Right ventricle myocardium superior (tissue), 1 donor: ENCODE data around the gene ABCA5. TPM values are rescaled to one million over a fixed set of nuclear protein-coding genes. Genes with fewer than 3 reads are reported as not detected.
A peak's percentile ranks its signal among the peaks of the same experiment; 100 is the strongest.

ENCODE experiments used
- ATAC-seq: fragments of 200-7000 bp; cut with Tn5 transposase; one replicate; pipeline ENCODE4 v1.9.1; 2020; ENCODE audit warnings: mild to moderate bottlenecking; ENCODE audit not compliant: poor library complexity
- DNase-seq: peaks from one replicate; pipeline ENCODE4 v3.0.0-alpha.2; 2020
- intact Hi-C: fragments of 100-400 bp; cut with DNase I; formaldehyde crosslinking; loops from one replicate; pipeline ENCODE4 v1.11.2; 2022
- long read RNA-seq: library from polyadenylated mRNA; unstranded; transcript quantifications from one replicate; pipeline ENCODE4 v2.0.0, GENCODE V29; 2021
- total RNA-seq: library from RNA; stranded (reverse); fragmentation: NEBNext Ultra II Directional; extraction: Animal tissue kit (Norgen Biotek cat#: 25700); gene quantifications from one replicate; pipeline ENCODE4 v1.2.1, GENCODE V29; 2021
- donor health status: DM: no; HTN: yes; CAD: no; lungs with severe emphysema.

ABCA5 gene, protein sequence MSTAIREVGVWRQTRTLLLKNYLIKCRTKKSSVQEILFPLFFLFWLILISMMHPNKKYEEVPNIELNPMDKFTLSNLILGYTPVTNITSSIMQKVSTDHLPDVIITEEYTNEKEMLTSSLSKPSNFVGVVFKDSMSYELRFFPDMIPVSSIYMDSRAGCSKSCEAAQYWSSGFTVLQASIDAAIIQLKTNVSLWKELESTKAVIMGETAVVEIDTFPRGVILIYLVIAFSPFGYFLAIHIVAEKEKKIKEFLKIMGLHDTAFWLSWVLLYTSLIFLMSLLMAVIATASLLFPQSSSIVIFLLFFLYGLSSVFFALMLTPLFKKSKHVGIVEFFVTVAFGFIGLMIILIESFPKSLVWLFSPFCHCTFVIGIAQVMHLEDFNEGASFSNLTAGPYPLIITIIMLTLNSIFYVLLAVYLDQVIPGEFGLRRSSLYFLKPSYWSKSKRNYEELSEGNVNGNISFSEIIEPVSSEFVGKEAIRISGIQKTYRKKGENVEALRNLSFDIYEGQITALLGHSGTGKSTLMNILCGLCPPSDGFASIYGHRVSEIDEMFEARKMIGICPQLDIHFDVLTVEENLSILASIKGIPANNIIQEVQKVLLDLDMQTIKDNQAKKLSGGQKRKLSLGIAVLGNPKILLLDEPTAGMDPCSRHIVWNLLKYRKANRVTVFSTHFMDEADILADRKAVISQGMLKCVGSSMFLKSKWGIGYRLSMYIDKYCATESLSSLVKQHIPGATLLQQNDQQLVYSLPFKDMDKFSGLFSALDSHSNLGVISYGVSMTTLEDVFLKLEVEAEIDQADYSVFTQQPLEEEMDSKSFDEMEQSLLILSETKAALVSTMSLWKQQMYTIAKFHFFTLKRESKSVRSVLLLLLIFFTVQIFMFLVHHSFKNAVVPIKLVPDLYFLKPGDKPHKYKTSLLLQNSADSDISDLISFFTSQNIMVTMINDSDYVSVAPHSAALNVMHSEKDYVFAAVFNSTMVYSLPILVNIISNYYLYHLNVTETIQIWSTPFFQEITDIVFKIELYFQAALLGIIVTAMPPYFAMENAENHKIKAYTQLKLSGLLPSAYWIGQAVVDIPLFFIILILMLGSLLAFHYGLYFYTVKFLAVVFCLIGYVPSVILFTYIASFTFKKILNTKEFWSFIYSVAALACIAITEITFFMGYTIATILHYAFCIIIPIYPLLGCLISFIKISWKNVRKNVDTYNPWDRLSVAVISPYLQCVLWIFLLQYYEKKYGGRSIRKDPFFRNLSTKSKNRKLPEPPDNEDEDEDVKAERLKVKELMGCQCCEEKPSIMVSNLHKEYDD (N-terminal part only)
- total RNA-seq = 20.2 TPM
- long read RNA-seq, full-length matches to known transcripts = 2 of 7 reads
- long read RNA-seq, partial matches to known transcripts = 4 of 7 reads
- long read RNA-seq, other reads (novel, unspliced or antisense) = 1 of 7 reads

DNA sequence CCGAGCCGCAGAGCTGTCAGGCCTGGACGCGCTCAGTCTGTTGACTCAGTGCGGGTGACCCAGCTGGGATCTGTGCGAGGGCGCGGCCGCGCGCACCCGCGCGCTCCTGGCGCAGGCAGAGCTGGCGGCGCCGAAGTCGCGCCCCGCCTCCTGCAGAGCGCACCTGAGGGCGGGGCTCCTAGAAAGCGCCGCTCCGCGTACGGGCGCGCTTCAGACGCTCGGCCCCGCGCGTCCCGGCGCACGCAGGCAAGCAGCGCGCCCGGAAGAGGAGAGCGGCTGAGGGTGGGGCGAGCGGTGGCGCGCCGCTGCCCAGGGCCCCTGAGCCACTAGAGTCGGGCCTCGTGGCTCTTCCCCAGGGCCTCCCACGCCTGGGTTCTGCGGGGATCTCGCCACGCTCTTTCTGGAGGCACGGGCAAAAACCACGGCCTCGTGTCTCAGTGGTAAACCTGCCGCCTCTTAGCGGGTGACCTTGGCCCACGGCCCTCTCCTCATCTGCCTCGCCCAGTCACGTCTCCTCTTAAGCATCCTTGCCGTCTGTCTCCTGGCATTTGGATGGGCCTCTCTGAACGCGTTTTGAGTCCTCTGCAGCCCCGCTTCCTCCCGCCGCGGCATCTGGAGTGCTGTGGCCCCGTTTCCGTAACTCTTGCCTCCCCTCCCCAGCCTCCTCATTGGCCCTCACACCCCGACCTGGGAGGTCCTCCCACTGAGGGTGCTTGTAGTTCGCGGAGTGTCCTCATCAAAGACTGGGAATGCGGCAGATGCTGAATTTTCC, at the start of gene ABCA5:
Gene ABCA5 (minus strand): TSS at position 74 of the 772 bp plus-strand sequence. CDS start 12,718 bp downstream, outside the sequence.
- intact Hi-C loops = no loop called here
- ATAC-seq (peak; percentile 97), DNase-seq (peak; percentile 93)

- no peak for ATAC-seq
Observed at GRCh38 chr17:69375229-69375628, 48.3 kb upstream of the ABCA5 start.

DNA sequence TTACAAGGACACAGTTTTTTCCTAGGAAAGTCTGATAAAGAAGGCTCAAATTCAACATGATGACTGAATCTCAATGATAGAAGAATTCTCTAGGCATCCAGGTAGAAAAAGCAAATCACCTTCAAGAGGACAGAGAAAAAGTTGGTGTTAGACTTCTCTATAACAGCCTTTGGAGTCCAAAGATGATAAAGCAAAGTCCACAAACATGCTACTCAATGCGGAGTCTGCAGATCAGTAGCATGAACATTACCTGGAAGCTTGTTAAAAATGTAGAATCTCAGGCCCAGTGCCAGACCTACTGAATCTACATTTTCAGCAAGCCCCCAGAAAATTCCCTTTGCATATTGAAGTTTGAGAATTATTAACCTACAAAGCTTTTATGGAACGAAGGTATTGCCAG, 46.1 kb upstream of the ABCA5 start:
- ATAC-seq = no peak
- intact Hi-C loops = no loop called here

More at GRCh38 chr17:69375229-69375628, 48.3 kb upstream of the ABCA5 start:
- intact Hi-C loops = no loop called here
- no peak for DNase-seq

DNA sequence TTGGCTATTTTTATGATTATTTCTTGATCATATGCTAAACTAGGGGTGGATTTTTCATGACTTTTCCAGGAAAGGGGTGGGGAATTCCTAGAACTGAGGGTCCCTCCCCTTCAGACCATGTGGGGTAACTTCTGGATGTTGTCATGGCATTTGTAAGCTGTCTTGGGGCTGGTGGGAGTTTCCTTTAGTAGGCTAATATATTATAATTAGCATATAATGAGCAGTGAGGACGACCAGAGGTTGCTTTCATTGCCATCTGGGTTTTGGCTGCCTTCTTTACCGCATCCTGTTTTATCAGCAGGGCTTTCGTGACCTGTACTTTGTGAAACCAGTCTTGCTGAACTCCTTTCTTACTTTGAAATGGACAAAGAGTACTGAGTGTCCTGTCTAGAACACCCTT, 40.4 kb upstream of the ABCA5 start:
- intact Hi-C loops = no loop called here
- ATAC-seq = no peak
- no peak for DNase-seq

More for the DNA sequence above, 46.1 kb upstream of the ABCA5 start:
- no peak for DNase-seq

DNA sequence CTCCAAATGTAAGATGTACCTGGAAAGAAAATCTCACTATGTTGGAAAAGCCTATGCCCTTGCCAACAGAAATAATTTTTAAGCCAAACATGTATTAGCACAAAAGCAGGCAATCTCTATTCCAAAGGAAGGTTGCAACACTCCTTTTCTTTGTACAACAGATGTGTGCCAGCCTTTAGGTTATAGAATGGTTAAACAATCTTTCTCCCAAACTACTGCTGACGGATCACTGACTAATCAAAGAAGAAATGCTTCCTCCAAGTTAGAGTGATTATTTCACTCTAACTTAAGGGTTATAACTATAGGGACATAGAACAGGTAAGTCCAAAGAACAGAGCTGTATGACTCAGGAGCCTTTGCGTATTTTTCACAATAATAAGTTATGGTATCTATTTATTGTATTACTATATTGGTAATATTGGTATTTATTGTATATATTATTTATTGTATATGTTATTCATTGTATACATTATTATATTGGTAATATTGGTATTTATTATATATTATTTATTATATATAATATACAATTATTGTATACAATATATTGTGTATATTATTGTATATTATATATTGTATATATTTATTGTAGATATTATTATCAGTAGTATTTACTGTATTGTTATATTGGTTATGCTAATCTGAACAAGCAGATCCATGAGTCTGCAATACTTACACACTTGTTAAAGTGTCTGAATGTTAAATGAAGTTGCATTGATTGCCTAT, 36.7 kb upstream of the ABCA5 start:
- intact Hi-C loops = no loop called here
- no peak for DNase-seq
- ATAC-seq = no peak

DNA sequence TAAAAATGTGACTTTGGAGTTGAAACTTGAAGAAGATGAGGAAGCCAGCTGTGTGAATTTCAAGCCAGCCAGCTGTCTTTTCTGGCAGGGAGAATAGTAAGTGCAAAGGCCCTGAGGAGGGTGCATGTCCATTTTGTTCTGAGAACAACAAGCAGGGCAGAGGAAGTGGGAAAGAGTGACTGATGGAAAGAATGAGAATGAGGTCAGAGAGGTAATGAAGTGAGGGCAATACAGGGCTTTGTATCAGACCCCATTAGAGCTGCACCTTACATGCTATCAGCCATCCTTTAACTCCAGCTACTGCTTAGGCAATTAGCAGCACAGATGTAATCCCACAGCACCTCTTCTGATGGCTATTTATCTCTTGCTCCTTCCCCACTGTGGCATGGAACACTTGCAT, 34.2 kb upstream of the ABCA5 start:
- ATAC-seq = no peak
- no peak for DNase-seq
- intact Hi-C loops = no loop called here

DNA sequence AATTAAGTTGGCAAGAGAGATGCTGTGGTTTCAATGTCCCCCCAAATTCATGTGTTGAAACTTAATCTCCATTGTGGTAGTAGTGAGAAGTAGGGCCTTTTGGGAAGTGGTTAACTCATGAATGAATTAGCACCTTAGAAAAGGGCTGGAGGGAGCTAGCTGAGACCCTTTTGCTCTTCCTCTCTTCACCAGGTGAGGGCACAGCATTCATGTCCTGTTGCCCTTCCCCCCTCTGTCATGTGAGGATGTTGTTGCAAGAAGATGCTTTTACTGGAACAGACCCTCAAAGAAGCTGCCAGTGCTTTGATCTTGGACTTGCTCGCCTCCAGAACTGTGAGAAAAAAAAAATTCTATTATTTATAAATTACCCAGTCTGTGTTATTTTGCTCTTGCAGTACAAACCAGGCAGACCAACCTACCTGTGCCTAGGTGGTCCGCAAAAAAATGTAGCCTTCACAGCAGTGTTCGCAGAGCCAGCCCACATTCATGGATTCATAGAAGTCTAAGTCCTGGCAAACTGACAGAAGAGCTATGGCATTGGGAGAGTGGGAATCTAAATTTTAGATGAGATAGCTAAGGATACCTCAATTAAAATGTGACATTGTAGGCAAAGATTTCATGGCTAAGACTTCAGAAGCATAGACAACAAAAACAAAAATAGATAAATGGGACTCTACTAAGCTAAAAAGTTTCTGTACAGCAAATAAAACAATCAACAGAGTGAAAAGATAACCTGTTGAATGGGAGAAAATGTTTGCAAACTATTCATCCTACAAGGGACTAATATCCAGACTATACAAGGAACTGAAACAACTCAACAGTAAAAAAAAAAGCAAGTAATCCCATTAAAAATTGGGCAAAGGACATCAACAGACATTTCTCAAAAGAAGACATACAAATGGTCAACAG, 32.0 kb upstream of the ABCA5 start:
- intact Hi-C loops = no loop called here
- DNase-seq (no peak), ATAC-seq (no peak)

- intact Hi-C loops = no loop called here
- ATAC-seq (no peak), DNase-seq (no peak)
Observed at GRCh38 chr17:69357701-69358100, 30.8 kb upstream of the ABCA5 start.

- intact Hi-C loops = no loop called here
- no peak for DNase-seq
- no peak for ATAC-seq
Observed at GRCh38 chr17:69356625-69357024, 29.7 kb upstream of the ABCA5 start.

DNA sequence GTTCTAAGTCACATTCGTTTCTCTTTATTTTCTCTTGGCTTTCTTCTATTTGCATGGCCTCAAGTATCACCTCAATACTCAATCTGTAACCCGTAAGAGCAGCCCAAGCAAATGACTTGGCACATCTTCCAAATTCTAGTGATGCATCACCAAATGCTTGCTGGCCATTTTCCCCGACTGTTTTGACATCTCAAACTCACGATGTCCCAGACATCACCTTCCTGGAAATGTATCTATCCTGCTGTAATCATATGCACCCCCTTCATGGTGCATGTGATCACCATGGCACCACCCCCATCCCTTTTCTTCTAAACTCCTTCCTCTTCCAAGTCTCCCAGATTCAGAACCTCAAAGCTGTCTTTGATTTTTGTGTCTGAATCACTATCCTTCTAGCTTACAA, 24.0 kb upstream of the ABCA5 start:
- intact Hi-C loops = no loop called here
- DNase-seq (no peak), ATAC-seq (no peak)

- intact Hi-C loops = no loop called here
- ATAC-seq (no peak), DNase-seq (no peak)
Observed at GRCh38 chr17:69348429-69348828, 21.5 kb upstream of the ABCA5 start.

GRCh38 chr17:69346766-69347165, 19.8 kb upstream of the ABCA5 start:
- no peak for DNase-seq
- intact Hi-C loops = no loop called here

DNA sequence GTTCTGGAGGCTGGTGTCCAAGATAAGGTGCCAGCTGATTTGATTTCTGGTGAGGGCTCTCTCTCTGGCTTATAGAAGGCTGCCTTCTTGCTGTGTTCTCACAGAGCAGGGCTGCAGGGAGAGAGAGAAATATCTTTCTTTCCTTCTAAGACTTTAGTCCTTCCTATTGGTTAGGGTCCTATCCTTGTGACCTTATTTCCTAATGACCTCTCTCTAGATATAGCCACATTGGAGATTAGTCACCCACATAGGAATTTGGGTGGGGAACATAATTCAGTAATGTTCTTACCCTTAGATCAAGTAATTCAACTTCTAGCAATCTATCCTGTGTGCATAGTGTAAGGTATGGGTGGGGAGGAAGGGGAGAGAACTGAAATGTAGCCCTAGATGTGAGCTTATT, 18.0 kb upstream of the ABCA5 start:
- no peak for ATAC-seq
- no peak for DNase-seq
- intact Hi-C loops = no loop called here

More at GRCh38 chr17:69346766-69347165, 19.8 kb upstream of the ABCA5 start:
- ATAC-seq = no peak

DNA sequence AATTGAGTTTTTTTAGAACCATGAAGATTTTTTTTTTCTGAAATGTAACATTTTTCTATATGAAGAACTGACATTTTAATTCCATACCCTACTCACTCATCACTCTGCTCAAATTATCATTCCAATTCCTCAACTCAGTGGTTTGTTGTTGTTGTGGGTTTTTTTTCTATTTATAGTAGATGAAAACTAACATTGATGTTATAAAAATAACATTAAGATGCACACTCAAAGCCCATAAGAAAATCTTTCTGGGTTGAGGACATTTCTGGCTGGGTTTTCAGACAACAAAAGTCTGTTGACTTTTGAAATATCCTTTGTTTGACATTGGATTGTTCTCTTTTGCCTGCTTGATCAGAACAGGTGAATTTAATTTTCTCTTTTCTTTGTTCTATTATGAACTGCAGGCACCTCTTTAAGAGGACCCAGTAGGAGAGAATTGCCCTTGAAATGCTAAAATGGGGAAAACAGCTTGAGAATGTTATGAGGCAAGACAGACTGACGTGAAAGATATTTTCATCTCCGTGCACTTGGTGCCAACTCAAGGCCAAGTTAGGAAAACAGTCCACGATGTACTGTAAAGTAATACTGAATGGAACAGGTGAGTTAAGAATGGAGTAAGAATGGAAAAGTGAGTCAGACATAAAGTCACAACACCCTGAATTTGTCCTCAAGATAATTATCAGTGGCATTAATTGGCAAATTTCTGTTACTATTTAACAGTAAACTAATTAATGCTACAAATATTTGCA, 16.1 kb upstream of the ABCA5 start:
- ATAC-seq (peak; percentile 72), DNase-seq (no peak)
- intact Hi-C loops = no loop called here

GRCh38 chr17:69339937-69340336, 13.0 kb upstream of the ABCA5 start:
- no peak for DNase-seq
- ATAC-seq = no peak
- intact Hi-C loops = loop anchor here (5.0 kb wide), 1 partner anchor 182 kb away; no protein-coding TSS in a partner anchor

GRCh38 chr17:69336996-69337395, 10.1 kb upstream of the ABCA5 start:
- intact Hi-C loops = loop anchor here (5.0 kb wide), 1 partner anchor 185 kb away; no protein-coding TSS in a partner anchor
- DNase-seq = no peak
- ATAC-seq = no peak
